ENCODE data around the gene BEST1.

The BEST1 gene

DNA sequence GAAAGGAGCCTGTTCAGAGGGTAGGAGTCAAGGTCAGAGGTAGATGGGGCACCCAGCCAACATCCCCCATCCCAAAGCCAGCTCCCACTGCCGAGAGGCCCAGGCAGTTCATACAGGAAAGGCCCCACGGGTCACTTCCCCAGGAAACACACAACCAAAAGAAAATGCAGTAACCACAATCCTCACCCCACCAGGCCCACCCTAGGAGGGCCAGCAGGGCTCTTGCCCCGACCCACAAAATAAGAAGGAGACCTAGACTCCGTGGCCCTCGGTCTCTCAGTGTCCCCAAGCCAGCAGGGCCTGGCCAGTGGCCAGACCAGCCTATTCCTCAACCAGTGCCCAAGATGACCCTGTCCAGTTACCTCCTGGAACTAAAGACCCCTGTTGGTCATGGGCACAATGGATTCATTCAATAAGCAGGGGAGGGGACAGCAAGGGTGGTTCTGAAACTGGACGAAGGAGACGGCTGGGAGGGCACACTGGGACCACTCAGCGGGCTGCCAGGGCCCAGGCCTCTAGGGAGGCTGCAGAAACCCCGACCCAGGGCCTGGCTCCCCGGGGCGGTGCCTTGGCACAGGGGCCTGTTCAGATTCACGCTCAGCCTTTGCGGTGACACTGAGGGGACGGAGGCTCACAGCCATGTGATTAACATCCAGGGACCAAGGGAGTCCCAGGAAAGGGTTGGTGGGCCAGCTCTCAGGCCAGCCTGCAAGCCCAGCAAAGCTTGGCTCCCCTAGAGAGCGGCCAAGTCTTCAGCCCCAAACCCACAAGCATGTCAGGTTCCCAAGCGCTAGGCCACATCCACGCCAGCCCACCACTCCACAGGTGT, 38.2 kb upstream of the BEST1 start:
- TF ChIP-seq, protein P1, sequence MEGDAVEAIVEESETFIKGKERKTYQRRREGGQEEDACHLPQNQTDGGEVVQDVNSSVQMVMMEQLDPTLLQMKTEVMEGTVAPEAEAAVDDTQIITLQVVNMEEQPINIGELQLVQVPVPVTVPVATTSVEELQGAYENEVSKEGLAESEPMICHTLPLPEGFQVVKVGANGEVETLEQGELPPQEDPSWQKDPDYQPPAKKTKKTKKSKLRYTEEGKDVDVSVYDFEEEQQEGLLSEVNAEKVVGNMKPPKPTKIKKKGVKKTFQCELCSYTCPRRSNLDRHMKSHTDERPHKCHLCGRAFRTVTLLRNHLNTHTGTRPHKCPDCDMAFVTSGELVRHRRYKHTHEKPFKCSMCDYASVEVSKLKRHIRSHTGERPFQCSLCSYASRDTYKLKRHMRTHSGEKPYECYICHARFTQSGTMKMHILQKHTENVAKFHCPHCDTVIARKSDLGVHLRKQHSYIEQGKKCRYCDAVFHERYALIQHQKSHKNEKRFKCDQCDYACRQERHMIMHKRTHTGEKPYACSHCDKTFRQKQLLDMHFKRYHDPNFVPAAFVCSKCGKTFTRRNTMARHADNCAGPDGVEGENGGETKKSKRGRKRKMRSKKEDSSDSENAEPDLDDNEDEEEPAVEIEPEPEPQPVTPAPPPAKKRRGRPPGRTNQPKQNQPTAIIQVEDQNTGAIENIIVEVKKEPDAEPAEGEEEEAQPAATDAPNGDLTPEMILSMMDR (IDR thresholded peaks at IDR 0.05; ENCODE audit: low read depth, low read length) = no peak
- no peak overlapping the region for H3K4me3 ChIP-seq (ENCODE audit: low read depth, low read length)

DNA sequence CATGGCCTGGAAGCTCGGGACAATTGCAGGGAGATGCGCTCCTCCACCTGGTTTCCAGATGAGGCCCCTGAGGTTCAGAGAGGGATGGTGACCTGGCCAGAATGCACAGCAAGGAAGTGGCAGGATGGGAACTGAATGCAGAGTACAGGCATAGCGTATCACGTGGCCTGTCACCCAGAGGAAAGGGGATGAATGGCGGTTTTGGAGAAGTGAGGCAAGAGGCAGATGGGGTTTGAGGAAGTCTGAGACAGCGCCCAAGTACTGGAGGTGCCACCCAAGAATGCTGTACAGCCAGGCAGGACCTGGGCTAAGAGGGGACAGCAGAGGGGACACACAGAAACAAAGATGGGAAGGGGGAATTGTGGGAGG, 37.6 kb upstream of the BEST1 start:
- no peak overlapping the region for H3K4me3 ChIP-seq (ENCODE audit: low read depth, low read length)
- TF ChIP-seq, protein P1 (IDR thresholded peaks at IDR 0.05; ENCODE audit: low read depth, low read length) = no peak

DNA sequence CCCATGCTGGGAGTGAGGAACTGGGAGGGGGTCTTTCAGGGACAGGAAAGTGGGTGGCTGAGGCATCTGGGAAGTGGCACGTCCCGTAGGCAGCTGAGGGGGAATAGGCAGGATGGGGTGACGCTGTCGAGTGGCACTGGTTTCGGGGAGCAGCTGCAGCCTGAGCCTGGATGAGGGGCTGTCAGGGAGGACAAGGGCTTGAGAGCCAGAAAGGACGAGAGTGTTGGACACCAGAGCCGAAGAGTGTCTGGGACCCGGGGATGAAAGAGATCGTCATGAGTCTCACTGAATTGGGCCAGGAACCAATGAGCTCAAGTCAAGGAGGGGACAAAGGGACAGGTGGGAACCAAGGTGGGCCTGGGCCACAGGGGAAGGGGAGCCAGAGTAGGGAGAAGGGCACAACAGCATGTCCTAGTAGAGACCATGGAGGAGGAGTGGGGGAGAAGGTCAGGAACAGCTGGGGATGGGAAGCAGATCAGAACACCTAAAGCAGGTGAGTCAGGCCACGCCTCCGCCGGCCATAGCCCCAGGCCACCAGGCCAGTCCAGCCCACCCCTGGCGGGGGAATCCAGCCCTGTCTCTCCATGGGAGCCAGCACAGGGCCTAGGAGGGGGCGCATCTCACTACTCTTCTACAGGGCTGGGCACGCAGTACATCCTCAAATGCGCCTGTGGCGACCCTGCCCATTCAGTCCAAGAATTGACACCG, 37.0 kb upstream of the BEST1 start:
- TF ChIP-seq, protein P1 (IDR thresholded peaks at IDR 0.05; ENCODE audit: low read depth, low read length) = no peak
- no peak overlapping the region for H3K4me3 ChIP-seq (ENCODE audit: low read depth, low read length)

- H3K4me3 ChIP-seq (ENCODE audit: low read depth, low read length) = no peak overlapping the region
- TF ChIP-seq, protein P1 (IDR thresholded peaks at IDR 0.05; ENCODE audit: low read depth, low read length) = no peak
These were observed 36.3 kb upstream of the BEST1 start for GRCh38 chr11:61913699-61914395.

DNA sequence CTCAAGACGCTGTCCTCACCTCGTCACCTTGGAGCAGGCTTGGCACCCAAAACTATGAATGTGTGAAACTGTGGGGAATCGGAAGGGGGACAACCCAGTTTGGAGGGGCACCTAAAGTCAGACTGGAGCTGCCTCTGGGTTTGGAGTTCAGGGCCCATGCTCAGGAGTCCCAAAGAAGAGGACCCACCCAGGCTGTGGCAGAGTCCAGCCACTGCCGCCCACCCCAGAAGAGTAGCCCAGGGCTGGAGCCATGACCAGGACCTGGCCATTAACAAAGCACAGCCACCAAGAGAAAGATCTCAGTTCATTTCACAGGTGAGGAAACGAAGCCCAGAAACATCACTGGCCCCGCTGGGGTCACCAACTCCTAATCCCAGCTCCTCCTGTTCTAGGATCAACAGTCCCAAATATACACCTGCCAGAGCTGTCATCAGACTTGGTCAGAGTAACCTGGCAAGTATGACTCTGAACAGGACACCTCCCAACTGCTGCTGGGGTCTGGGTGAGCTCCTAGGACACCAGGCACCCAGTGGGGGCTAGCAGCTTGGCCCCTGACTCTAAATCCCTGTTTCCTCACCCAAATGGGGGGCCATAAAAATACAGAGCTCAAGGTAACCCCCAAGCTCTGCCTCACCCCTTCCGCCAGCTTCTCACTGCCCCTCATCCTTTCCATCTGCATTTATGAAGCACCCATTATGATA, 35.5 kb upstream of the BEST1 start:
- TF ChIP-seq, protein P1 (IDR thresholded peaks at IDR 0.05; ENCODE audit: low read depth, low read length) = no peak
- no peak overlapping the region for H3K4me3 ChIP-seq (ENCODE audit: low read depth, low read length)

DNA sequence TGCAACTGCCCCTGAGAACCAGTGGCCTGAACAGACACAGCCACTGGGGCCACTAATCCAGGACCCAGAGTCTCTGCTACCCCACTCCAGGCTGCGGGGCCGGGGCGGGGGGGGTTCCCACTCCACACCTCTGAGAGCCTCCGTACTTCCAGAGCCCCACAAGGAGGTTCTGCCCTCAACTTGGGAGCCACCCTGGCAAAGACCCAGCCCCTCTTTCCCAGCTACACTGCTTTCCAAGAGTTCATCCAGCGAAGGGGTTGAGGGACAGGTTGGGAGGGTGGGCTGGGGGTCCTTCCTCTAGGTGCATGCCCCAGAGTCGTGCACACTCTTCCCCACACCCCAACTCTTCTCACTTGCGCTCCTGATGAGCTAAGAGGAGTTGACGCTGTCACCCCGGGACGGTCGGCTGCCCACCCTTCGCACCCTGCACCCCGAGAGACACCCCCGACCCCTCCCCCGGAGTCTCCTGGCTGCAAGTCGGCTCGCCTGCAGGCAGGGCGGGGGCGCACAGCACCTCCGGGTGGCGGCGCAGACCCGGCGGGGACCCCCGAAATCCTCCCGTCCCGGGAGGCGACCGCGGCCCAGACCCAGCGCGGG, 33.3 kb upstream of the BEST1 start:
- TF ChIP-seq, protein P1 (IDR thresholded peaks at IDR 0.05; ENCODE audit: low read depth, low read length) = no peak
- H3K4me3 ChIP-seq (ENCODE audit: low read depth, low read length) = peak overlapping the region; percentile 58

Data from WI38 (cell line).